Measurements from ENCODE around the gene COPG1.

COPG1 gene

DNA sequence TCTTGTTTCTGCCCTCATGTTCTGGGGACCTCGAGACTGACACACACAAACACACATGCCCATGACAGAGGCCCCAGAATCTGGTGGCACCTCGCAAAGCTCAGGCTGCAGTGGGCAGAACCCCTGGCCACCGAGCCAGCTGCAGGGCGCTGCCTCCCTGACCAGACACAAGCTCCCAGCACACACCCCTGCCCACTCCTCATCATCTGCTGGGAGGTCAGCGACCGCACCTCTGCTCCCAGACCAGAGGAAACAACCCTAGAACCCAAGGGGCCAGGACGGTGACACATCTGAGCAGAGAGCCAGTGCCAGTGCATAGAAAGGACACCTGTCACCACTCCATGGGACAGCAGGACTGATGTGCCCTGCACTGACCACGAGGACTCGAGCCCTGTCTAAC is 72.5 kb downstream of the COPG1 start:
- no peak overlapping the region for H3K4me3 ChIP-seq (ENCODE audit: low read depth, low read length)
- TF ChIP-seq, protein P1, sequence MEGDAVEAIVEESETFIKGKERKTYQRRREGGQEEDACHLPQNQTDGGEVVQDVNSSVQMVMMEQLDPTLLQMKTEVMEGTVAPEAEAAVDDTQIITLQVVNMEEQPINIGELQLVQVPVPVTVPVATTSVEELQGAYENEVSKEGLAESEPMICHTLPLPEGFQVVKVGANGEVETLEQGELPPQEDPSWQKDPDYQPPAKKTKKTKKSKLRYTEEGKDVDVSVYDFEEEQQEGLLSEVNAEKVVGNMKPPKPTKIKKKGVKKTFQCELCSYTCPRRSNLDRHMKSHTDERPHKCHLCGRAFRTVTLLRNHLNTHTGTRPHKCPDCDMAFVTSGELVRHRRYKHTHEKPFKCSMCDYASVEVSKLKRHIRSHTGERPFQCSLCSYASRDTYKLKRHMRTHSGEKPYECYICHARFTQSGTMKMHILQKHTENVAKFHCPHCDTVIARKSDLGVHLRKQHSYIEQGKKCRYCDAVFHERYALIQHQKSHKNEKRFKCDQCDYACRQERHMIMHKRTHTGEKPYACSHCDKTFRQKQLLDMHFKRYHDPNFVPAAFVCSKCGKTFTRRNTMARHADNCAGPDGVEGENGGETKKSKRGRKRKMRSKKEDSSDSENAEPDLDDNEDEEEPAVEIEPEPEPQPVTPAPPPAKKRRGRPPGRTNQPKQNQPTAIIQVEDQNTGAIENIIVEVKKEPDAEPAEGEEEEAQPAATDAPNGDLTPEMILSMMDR (IDR thresholded peaks at IDR 0.05; ENCODE audit: low read depth, low read length), result no peak

DNA sequence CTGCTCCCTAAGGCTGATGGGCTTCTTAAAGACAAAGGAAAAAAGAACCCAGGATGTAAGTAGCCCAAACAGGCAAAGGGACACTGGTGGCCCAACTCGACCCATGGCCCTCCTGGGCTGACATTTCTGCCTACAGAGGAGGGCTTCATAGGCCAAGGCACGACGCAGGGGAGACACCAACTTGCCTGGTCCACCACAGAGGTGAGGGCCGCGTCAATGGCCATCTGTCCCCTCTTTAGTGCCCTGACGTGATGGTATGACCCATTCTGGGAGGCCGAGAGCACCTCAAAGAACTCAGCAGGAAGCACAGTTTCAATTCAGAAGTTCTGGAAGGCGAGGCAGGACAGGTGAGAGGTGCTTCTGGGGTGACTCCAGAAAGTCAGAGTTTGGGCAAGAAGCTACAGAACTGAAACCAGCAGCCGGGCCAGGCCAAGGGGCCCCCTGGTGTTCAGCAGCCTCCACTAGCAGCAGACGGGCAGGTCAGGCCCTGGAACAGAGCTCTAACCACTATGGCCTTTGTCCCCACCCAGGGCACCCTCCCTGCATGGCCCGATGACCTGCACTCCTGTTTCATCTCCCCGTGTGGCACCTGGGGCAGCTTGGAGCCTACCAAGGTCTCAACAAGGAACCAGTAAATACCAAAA is 74.4 kb downstream of the COPG1 start:
- TF ChIP-seq, protein P1 (IDR thresholded peaks at IDR 0.05; ENCODE audit: low read depth, low read length), result no peak
- H3K4me3 ChIP-seq (ENCODE audit: low read depth, low read length), result no peak overlapping the region

DNA sequence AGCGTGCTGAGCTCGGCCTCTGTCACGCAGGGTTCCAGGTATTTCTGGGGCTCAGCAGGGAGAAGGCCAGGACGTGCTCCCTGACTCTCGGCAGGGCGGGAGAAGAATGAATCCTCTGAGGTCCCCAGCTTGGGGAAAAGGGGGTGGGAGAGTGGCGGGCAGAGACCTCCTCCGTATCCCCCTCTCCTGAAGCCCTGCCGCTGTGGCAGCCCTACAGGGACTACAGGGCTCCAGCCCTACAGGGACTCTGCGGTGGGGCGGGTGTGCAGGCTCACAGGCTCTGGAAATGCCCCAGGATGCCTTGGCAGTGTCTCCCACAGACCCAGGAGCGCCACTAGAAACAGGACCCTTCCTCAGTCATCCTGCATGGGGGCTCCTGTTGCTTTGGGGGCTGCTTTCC is 75.4 kb downstream of the COPG1 start:
- TF ChIP-seq, protein P1 (IDR thresholded peaks at IDR 0.05; ENCODE audit: low read depth, low read length), result no peak

DNA sequence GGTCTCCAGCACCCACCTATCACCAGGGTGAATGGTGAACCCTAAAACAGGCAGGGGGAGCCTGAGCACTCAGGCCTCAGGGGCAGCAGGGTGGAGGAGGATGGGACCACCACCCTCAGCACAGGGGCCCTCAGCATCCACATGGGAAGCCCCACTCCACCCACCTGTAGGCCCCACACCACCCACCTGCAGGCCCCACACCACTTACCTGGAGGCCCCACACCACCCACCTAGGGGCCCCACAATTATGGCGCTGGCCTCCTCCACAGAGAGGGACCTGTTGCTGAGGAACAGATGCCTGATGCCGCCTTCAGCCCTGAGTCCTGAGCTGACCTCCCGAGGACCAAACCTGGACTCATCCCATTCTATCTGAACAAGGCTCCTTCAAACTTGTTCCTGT is 76.0 kb downstream of the COPG1 start:
- TF ChIP-seq, protein P1 (IDR thresholded peaks at IDR 0.05; ENCODE audit: low read depth, low read length), result no peak
- H3K4me3 ChIP-seq (ENCODE audit: low read depth, low read length), result no peak overlapping the region

More for the DNA sequence above, 75.4 kb downstream of the COPG1 start:
- H3K4me3 ChIP-seq (ENCODE audit: low read depth, low read length), result no peak overlapping the region

DNA sequence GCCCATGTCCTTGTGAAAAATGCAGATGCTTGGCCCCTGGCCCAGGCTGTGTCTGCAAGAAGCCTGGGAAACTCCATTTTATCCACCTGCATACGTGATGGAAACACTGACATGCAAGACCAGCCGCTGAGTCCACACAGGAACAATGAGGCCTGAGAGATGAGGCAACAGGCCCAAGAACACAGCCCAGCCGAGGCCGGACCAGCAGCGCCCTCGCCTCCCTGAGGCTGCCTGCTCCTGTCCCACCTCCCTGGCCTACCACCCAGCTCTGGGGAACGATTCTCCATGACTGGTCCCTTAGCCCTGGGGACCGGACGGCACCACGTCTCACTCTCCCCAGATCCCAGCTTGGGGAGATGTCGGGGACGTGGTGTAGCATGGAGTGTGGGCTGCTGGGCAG is 76.7 kb downstream of the COPG1 start:
- TF ChIP-seq, protein P1 (IDR thresholded peaks at IDR 0.05; ENCODE audit: low read depth, low read length), result no peak
- no peak overlapping the region for H3K4me3 ChIP-seq (ENCODE audit: low read depth, low read length)

DNA sequence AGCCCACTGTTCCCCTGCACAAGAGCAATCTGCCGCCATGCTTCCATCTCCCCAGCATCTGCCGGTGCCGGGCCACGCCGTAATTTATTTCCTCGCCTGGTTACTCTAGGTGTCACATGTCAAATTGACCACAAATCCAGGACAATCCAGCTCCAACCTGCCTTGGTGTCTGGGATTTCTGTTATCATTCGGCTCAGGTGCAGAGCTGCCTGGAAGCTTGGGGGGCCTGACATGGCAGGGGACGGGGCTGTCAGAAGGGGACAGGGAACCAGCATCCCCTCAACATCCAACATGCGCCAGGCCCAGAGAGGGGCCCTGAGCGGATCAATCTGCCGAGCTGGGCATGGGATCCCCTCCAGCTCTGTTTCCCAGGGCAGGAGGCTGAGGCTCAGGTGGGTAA is 77.2 kb downstream of the COPG1 start:
- TF ChIP-seq, protein P1 (IDR thresholded peaks at IDR 0.05; ENCODE audit: low read depth, low read length), result no peak
- H3K4me3 ChIP-seq (ENCODE audit: low read depth, low read length), result no peak overlapping the region

Measured in WI38 (cell line).